GM19351 (cell line): Measurements from ENCODE around the gene ARG2.

Source experiments
- ATAC-seq: cut with Tn5 transposase; IDR thresholded peaks from one replicate; pipeline ENCODE4 v1.9.1; 2021; ENCODE audit warnings: mild to moderate bottlenecking, moderate library complexity; ENCODE audit not compliant: unreplicated experiment

ARG2 gene

GRCh38 chr14:67675219-67675582 lies 55.5 kb downstream of the ARG2 start:
- no peak for ATAC-seq

DNA sequence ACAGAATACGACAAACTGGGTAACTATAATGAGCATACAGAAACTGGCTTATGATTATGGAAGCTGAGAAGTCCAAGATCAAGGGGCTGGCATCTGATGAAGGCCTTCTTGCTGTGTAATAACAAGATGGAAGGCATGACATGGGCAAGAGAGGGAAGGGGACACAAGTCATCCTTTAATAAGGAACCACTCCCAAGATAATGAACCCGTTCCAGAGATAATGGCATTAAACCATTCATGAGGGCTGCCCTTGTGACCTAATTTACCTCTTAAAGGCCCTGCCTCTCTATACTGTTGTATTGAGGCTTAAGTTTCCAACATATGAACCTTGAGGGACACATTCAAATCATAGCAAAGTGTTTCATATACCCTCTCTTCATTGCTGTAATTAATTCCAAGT lies 59.3 kb downstream of the ARG2 start:
- no peak for ATAC-seq

GRCh38 chr14:67680121-67680602 lies 60.4 kb downstream of the ARG2 start:
- peak; percentile 100 for ATAC-seq

GRCh38 chr14:67680941-67681340 lies 61.2 kb downstream of the ARG2 start:
- no peak for ATAC-seq

DNA sequence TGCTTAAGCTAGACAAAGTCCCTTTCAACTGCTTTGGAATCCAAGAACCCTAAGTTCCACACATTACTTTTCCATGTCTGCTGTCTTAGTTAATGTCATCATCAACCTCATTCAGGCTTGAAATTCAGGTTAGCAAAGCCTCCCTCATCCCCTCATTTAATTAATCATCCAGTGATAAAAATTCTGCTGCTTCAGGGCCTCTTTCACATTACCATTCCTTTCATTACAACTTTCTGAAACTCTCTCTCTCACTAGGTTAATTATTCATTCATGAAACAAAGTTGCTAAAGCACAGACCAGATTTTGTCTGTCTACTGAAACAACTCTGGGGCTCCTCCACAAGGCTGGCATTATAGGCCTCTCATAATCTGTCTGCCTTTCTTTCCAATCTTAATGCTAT lies 64.1 kb downstream of the ARG2 start:
- ATAC-seq = no peak

DNA sequence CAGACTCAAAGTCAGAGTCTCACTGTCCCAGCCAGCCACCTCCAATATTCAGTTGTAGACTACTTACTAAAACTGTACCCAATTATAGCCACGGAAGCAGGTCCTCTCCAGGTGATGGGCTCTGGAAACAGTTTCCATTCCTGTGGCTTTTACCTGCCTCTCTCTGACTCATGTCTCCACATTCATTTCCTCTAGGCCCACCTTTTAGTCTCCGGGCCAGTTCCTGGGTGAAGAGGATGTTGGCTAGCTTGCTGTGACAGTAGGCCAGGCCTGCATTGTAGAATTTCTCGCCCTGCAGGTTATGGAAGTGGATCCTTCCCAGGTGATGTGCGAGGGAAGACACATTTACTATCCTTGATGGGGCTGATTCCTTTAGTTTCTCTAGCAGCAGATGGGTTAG lies 70.3 kb downstream of the ARG2 start:
- no peak for ATAC-seq

DNA sequence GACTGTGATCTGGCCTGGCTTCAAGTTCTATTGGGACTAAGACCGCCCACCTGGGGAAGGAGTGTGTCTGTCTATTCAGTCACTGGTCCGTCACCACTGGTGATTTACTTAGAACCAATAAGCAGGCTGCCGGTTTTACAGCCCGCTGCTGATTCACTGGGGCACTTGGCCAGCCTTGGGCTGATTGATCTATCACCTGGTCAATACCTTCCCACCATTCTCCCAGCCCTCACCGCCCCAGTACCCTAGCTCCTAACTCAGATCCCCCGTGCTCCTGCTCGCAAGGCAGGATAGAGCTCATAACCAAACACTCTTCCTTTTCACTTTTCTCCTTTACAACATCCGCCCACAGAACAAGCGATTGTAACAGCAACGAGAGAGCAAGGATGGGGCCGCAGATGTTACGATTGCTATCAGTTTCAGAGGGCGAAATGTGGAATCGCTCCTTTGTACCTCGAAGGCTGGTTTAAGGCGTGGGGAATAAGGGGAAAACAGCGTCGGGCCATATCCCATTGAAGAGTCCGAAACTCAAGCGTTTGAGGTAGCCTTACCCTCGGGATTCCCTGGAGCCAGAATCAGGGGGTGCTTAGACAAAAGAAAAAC lies 75.2 kb downstream of the ARG2 start:
- ATAC-seq = peak; percentile 88

DNA sequence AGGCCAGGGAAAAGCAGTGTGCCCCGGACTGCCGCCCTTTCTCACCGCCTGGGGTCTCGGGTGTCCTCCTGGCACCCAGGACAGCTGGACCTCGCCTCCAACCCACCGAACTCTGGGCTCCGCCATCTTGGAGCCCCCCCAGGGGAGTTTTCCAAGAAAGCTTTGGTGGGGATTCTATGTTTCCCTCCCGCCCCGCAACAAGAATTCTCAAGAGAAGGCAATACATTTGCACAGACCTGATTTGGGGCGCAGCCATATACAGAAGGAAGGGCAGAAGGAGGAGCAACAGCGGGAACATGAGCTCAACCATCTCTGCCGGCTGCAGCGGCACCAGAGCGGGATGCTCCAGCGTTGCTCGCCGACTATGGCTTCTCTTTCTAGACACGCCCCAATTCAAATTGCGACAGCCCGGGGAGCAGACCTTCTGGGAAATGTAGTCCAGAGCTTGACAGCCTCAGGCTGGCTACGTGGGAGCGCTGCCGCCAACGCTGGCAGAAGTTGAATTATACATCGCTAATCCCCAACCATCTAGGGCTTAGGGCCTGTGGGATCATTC lies 75.8 kb downstream of the ARG2 start, which contains the start of gene RDH11:
Gene RDH11 (minus strand): TSS at position 371 of the 556 bp plus-strand sequence. CDS start 61 bp downstream, at position 310.
- ATAC-seq = peak; percentile 82

DNA sequence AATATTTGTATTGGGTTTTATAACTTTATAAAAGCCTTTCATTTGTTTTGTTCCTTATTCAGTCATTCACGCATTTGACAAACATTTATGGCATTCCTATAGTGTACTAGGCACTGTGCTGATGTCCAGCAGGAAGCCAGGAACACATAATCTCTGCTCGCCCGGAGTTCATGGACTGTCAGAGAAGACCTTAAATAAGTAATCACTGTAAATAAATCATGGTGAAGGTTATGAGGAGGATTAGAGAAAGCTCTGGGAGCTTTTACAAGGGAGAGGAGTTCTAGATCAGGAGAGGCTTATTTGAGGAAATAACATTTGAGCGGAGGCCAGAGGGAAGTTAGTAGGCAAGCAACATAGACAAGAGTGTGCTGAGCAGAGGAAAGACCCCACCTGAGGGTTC lies 77.3 kb downstream of the ARG2 start:
- ATAC-seq = no peak

- no peak for ATAC-seq
Measured at GRCh38 chr14:67698179-67698578, 78.5 kb downstream of the ARG2 start.
